Vagina (tissue), 2 donors: ENCODE results near the gene KIF2A. TPM values are rescaled to one million over a fixed set of nuclear protein-coding genes. Genes with fewer than 3 reads are reported as not detected.

Experiments
- DNase-seq, 2 donors: peaks; one replicate each; pipeline ENCODE4 v3.0.0-alpha.2; 2017; ENCODE audit errors: extremely low spot score in 2 of 2
- H3K27ac ChIP-seq: fragments of 200-600 bp; sonication (generic); one replicate; pipeline ENCODE4 v1.5.1; 2019
- H3K27me3 ChIP-seq: fragments of 200-600 bp; sonication (generic); one replicate; pipeline ENCODE4 v1.5.1; 2019
- H3K36me3 ChIP-seq, 2 donors: fragments of 200-600 bp; sonication (generic); one replicate each; pipeline ENCODE4 v1.5.1; 2017 to 2019
- H3K4me1 ChIP-seq: fragments of 200-600 bp; sonication (generic); one replicate; pipeline ENCODE4 v1.5.1; 2019
- H3K4me3 ChIP-seq, 2 donors: fragments of 200-600 bp; sonication (generic); 1 replicate in 1 of 2; 2 replicates in 1 of 2; pipeline ENCODE4 v1.5.1; 2016 to 2019
- H3K9me3 ChIP-seq: fragments of 200-600 bp; sonication (generic); one replicate; pipeline ENCODE4 v1.5.1; 2019
- POLR2A ChIP-seq, 2 donors: fragments of 450-650 bp; IDR thresholded peaks; one replicate each; pipeline ENCODE4 v1.6.1; 2017; ENCODE audit warnings: antibody characterized with exemption in 2 of 2, mild to moderate bottlenecking in 2 of 2, moderate library complexity in 2 of 2
- POLR2AphosphoS5 ChIP-seq, 2 donors: sonication (generic); formaldehyde crosslinking; IDR thresholded peaks; one replicate each; pipeline ENCODE4 v1.9.0; 2017; ENCODE audit warnings: antibody characterized with exemption in 2 of 2, mild to moderate bottlenecking in 2 of 2, low read depth in 1 of 2; ENCODE audit not compliant: insufficient read depth in 1 of 2
- intact Hi-C: fragments of 100-400 bp; cut with DNase I; formaldehyde crosslinking; loops from one replicate; pipeline ENCODE4 v1.15.1; 2023
- total RNA-seq: library from RNA; depleted of rRNA; stranded (reverse); fragments of >200 nt; gene quantifications from one replicate; pipeline ENCODE4 v1.2.3, GENCODE V29; 2016
- TF ChIP-seq, protein P1 (sequence below), 3 experiments: fragments of 450-650 bp in 2 of 3; fragments of 200-600 bp in 1 of 3; sonication (generic) in 1 of 3; IDR thresholded peaks; one replicate each; pipeline ENCODE4 v1.5.1; 2017 to 2019; ENCODE audit warnings: antibody characterized with exemption in 3 of 3, mild to moderate bottlenecking in 2 of 3, moderate library complexity in 2 of 3

KIF2A gene
- total RNA-seq, 1 donor from 2014 or later: 30.2 TPM

DNA sequence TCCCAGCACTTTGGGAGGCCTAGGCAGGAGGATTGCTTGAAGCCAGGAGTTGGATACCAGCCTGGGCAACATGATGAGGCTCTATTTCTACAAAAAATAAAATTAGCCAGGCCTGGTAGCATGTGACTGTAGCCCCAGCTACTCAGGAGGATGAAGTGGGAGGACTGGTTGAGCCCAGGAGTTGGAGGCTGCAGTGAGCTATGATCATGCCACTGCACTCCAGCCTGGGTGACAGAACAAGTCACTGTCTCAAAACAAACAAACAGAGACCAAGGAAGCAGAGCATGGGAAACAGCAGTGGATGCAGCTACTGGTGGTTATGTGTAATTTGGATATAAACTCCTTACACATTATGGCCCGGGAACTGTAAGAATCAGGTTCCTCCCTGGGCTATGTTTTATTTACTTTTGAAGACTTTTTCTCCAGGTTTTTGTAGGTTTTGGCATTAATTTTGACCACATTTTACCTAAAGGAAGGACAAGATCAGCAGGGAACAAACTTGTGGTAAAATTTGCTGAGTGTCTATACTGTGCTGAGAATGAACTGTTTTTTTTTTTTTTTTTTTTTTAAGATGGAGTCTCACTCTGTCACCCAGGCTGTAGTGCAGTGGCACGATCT, 8.3 kb downstream of the KIF2A start:
- Histone ChIP-seq H3K36me3 (no peaks in the 10 kb centered on the region), H3K27me3 (no peaks in the 10 kb centered on the region), H3K9me3 (no peaks in the 10 kb centered on the region), H3K27ac (no peak overlapping the region), H3K4me3 (no peak overlapping the region), H3K4me1 (peaks cover 44% of the 10 kb centered on the region)
- no peak for TF ChIP-seq POLR2AphosphoS5 (IDR thresholded peaks at IDR 0.05; ENCODE audit: insufficient read depth in 1 of 2, low read depth in 1 of 2)
- TF ChIP-seq, protein P1, sequence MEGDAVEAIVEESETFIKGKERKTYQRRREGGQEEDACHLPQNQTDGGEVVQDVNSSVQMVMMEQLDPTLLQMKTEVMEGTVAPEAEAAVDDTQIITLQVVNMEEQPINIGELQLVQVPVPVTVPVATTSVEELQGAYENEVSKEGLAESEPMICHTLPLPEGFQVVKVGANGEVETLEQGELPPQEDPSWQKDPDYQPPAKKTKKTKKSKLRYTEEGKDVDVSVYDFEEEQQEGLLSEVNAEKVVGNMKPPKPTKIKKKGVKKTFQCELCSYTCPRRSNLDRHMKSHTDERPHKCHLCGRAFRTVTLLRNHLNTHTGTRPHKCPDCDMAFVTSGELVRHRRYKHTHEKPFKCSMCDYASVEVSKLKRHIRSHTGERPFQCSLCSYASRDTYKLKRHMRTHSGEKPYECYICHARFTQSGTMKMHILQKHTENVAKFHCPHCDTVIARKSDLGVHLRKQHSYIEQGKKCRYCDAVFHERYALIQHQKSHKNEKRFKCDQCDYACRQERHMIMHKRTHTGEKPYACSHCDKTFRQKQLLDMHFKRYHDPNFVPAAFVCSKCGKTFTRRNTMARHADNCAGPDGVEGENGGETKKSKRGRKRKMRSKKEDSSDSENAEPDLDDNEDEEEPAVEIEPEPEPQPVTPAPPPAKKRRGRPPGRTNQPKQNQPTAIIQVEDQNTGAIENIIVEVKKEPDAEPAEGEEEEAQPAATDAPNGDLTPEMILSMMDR (IDR thresholded peaks at IDR 0.05): no peak
- TF ChIP-seq POLR2A (IDR thresholded peaks at IDR 0.05): no peak
- intact Hi-C loops: no loop called here
- DNase-seq: no peak

- TF ChIP-seq POLR2A (IDR thresholded peaks at IDR 0.05) (no peak), POLR2AphosphoS5 (IDR thresholded peaks at IDR 0.05; ENCODE audit: insufficient read depth in 1 of 2, low read depth in 1 of 2) (no peak)
- TF ChIP-seq, protein P1 (IDR thresholded peaks at IDR 0.05): no peak
- DNase-seq: no peak
- Histone ChIP-seq H3K4me1 (peaks cover 43% of the 10 kb centered on the region), H3K27me3 (no peaks in the 10 kb centered on the region), H3K27ac (no peak overlapping the region), H3K4me3 (no peak overlapping the region), H3K9me3 (no peaks in the 10 kb centered on the region), H3K36me3 (no peaks in the 10 kb centered on the region)
- intact Hi-C loops: no loop called here
These were observed 9.6 kb downstream of the KIF2A start for GRCh38 chr5:62315376-62316175.

- Histone ChIP-seq H3K36me3 (no peaks in the 10 kb centered on the region), H3K27me3 (no peaks in the 10 kb centered on the region), H3K9me3 (no peaks in the 10 kb centered on the region), H3K27ac (no peak overlapping the region), H3K4me1 (peaks cover 37% of the 10 kb centered on the region), H3K4me3 (no peak overlapping the region)
- TF ChIP-seq, protein P1 (IDR thresholded peaks at IDR 0.05): no peak
- no peak for TF ChIP-seq POLR2A (IDR thresholded peaks at IDR 0.05)
- no peak for TF ChIP-seq POLR2AphosphoS5 (IDR thresholded peaks at IDR 0.05; ENCODE audit: insufficient read depth in 1 of 2, low read depth in 1 of 2)
- intact Hi-C loops: no loop called here
- DNase-seq: no peak
These were observed 10.1 kb downstream of the KIF2A start for GRCh38 chr5:62316176-62316502.

GRCh38 chr5:62317810-62318209, 11.8 kb downstream of the KIF2A start:
- TF ChIP-seq POLR2A (IDR thresholded peaks at IDR 0.05) (no peak), POLR2AphosphoS5 (IDR thresholded peaks at IDR 0.05; ENCODE audit: insufficient read depth in 1 of 2, low read depth in 1 of 2) (no peak)
- TF ChIP-seq, protein P1 (IDR thresholded peaks at IDR 0.05): no peak
- no peak overlapping the region for H3K4me3 ChIP-seq
- H3K9me3 ChIP-seq: no peaks in the 10 kb centered on the region
- H3K27ac ChIP-seq: no peak overlapping the region
- peaks cover 22% of the 10 kb centered on the region for H3K4me1 ChIP-seq
- H3K36me3 ChIP-seq: no peaks in the 10 kb centered on the region
- no peak for DNase-seq
- intact Hi-C loops: no loop called here
- H3K27me3 ChIP-seq: no peaks in the 10 kb centered on the region

GRCh38 chr5:62322484-62322883, 16.5 kb downstream of the KIF2A start:
- no peak overlapping the region for H3K4me3 ChIP-seq
- no peaks in the 10 kb centered on the region for H3K27me3 ChIP-seq
- no peaks in the 10 kb centered on the region for H3K9me3 ChIP-seq
- H3K27ac ChIP-seq: no peak overlapping the region
- H3K4me1 ChIP-seq: peaks cover 9% of the 10 kb centered on the region
- TF ChIP-seq POLR2AphosphoS5 (IDR thresholded peaks at IDR 0.05; ENCODE audit: insufficient read depth in 1 of 2, low read depth in 1 of 2) (no peak), POLR2A (IDR thresholded peaks at IDR 0.05) (no peak)
- TF ChIP-seq, protein P1 (IDR thresholded peaks at IDR 0.05): no peak
- intact Hi-C loops: no loop called here
- no peak for DNase-seq
- H3K36me3 ChIP-seq: no peaks in the 10 kb centered on the region
